ENCODE measurements around the gene NT5DC1. TPM values are rescaled to one million over a fixed set of nuclear protein-coding genes. Genes with fewer than 3 reads are reported as not detected.
"Not testable (repeated sequence)": the region's sequence is repeated elsewhere in the genome, so short reads cannot be mapped to it uniquely, and the experiment has no call there.

The NT5DC1 gene
- total RNA-seq, 1 donor from 2014 or later: 38.8 TPM

DNA sequence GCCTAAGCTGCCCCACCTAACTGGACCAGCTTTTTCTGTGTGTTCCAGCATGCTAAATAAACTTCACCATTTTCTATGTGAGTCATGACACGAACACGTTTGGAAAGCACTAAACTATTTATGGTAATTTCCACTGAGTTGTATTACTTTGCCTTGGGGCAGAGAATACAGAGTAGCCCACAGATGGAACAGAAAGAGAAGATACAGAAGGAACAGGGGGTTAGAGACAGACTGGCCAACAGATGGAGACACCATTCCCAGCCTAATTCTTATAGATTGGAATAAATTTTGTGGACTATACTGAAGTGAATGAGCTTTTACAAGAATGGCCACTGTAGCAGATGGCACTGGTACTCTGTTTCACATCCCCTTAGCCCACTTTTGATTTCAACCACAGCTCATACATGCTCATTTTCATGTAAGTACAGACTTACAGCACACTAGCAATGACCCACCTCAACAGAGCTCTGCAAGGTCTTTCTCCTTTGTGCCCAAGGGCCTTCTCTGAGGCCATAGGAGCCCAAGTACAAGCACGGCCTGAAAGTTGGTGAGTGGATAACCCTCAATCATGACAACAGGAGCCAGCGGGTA is 13.1 kb upstream of the NT5DC1 start:
- no peak for DNase-seq (ENCODE audit: low spot score)
- intact Hi-C loops (cut with DNase I): no loop called here

DNA sequence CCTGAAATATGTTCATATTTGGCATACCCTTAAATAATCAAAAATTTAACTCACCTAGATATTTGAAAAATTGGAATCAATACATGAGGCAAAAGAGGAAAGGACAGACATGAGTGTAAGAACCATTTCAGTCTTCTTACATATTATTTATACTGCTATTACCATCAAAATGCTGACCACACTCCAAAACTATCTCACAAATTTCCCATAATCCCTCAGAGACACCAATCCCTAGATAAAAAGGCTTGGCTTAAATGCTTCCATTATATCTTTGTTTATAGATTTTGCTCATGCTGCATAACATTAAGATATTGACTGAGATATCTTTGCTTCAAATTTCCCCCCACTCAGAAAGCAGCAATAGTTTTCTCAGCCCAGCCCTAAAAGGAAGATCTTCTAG is 11.7 kb upstream of the NT5DC1 start:
- intact Hi-C loops (cut with DNase I): no loop called here
- no peak for DNase-seq (ENCODE audit: low spot score)

DNA sequence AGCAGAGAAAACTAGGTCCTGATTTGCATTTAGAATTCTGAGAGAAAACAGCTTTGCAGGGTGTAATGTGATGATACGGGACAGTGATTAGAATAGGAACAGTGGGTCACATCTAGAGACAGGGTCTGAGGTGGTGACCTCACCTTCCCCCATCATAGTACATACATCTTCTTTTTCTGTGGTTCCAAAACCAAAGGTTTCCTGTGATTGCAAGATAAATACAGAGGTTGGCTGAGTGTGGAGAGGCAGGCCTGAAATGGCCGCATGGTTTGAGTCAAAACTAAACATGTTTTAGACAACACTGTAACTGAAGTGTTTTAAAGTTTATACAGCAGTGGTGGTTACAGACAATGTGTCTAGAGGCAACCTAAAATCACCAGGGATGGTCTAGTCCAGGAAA is 10.4 kb upstream of the NT5DC1 start:
- DNase-seq (ENCODE audit: low spot score): no peak
- intact Hi-C loops (cut with DNase I): no loop called here

DNA sequence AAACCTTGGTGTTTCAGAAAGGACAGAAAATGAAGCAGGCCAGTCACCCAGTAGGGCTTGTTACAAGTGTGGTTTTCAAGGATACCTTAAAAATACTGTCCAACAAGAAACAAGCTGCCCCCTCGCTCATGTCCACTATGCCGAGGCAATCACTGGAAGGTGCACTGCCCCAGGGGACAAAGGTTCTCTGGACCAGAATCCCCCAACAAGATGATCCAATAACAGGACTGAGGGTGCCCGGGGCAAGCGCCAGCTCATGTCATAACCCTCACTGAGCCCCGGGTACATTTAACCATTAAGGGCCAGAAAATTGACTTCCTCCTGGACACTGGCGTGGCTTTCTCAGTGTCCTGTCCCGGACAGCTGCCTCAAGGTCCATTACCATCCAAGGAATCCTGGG is 6.6 kb upstream of the NT5DC1 start:
- DNase-seq (ENCODE audit: low spot score): no peak
- intact Hi-C loops (cut with DNase I): no loop called here

DNA sequence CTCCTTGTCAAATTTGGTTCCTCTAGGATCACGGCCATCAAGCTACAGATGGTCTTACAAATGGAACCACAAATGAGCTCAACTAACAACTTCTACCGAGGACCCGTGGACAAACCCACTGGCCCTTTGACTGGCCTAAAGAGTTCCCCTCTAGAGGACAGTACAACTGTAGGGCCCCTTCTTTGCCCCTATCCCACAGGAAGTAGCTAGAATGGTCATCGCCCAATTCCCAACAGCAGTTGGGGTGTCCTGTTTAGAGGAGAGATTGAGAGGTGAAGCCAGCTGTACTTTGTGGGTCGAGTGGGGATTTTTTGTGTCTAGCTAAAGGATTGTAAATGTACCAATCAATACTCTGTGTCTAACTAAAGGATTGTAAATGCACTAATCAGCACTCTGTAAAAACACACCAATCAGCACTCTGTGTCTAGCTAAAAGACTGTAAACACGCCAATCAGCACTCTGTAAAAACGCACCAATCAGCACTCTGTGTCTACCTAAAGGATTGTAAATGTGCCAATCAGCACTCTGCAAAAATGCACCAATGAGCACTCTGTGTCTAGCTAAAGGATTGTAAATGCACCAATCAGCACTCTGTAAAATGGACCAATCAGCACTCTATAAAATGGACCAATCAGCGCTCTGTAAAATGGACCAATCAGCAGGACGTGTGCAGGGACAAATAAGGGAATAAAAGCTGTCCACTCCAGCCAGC is 4.4 kb upstream of the NT5DC1 start:
- intact Hi-C loops (cut with DNase I); DNase-seq (ENCODE audit: low spot score): not testable (repeated sequence)

DNA sequence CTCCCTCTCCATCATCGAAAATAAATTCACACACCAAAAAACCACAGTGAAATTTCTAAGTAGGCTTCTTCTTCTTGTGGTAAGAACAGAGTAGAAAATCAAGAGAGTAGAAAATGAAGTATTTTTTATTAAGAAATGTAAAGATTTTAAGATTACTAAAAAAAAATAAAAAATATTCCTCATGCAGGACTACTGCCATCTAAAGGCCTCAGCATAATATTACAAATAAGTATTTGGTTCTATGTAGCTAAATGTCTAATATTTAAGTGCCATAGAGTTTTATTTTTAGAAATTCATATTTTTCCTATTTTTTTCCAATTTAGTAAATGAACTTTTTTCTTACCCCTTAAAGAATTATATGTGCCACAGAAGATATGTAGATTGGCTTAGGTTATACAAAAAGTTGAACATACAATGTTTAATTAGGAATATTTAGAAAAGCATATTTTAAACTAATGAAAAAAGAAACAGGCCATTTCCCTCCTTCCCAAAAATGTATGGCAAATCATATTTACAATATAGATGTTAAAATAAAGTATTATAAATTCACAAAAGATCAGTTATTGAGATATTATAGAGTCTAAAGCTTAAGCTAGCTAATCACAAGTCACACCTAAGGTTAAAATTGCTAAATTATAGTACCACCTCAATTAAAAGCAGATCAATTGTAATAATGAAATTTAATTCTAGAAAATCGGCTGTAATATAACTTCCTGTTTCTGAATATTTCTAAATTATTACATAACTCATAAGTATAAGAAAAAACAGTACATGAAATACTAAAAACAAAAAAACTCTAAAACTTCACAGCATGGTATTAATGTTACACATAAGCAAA is 3.5 kb upstream of the NT5DC1 start:
- intact Hi-C loops (cut with DNase I): no loop called here
- DNase-seq (ENCODE audit: low spot score): no peak

DNA sequence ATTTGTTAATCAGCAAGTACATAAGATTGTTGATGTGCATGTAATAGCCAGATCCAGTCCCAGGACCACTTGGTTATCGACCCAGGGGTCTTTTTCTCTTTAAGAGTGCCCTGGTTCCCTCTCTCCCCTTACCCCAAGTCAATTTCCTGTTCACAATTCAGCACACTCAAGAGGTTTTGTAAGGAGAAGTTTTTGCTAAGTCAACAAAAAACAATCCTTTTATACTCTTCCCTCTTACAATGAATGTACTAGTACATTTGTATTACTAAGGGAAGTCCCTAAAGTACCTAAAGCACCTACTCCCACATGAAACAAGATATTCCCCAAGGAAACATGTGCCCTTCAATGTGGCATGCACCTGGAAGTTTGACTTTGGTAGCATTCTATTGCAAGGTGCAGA is 1.6 kb upstream of the NT5DC1 start:
- intact Hi-C loops (cut with DNase I): no loop called here
- DNase-seq (ENCODE audit: low spot score): no peak

DNA sequence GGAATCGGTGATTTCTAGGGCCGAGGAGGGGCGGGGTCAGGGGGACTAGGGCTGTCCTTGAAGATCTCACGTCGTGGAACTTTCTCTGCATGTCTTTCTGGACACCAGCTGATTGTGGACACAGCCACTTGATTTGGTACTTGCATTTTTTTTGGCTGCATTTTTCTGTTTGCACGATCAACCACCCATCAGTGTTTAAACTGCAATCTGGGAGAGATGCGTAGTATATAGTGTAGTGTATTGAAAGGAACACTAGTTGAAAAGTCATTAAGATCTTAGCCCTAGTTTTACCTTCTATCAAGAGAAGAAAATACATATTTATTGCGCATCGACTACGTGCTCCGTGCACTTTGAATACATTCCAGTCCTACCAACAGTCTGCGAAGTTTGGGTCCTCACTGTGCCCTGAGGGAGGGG is 657 bp downstream of the NT5DC1 start:
- no peak for DNase-seq (ENCODE audit: low spot score)
- intact Hi-C loops (cut with DNase I): loop anchor here (2.0 kb wide), 1 partner anchor 91 kb away; no protein-coding TSS in a partner anchor

DNA sequence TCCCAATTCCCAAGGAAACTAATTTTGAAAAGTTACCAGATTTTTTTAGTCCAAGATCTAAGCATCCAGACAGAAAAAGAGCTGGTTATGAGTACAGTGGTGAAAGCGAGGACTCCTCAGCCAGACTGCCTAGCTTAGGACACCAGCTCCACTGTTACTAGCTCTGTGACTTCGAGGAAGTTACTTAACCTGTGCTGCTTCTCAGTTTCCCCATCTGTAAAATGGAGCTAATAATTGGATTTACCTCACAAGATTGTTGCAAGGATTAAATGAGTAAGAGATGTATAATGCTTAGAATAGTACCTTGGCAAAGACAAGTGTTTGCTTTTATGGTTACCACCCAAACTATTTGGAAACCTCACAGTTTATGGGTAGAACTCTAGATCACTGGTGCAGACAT is 1.1 kb downstream of the NT5DC1 start:
- intact Hi-C loops (cut with DNase I): loop anchor here (2.0 kb wide), 1 partner anchor 91 kb away; no protein-coding TSS in a partner anchor
- DNase-seq (ENCODE audit: low spot score): no peak

DNA sequence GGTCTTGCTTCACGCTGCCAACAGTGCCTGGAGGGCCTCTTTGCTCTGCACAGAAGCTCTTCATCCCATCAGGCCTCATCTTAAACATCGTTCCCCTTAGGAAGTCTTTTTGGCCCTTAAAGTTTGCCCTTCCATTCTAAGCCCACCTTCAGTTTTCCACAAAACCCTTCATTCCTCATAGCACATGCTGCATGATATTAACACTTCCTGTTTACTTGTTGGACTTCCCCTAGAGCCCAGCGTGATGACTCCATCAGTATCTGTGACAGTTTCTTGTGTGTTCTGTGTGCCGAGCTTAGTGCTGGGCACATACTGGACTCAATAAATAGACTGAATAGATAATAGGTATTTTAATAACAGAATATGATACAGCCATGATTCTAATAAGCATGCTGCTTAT is 2.2 kb downstream of the NT5DC1 start:
- intact Hi-C loops (cut with DNase I): no loop called here
- no peak for DNase-seq (ENCODE audit: low spot score)

DNA sequence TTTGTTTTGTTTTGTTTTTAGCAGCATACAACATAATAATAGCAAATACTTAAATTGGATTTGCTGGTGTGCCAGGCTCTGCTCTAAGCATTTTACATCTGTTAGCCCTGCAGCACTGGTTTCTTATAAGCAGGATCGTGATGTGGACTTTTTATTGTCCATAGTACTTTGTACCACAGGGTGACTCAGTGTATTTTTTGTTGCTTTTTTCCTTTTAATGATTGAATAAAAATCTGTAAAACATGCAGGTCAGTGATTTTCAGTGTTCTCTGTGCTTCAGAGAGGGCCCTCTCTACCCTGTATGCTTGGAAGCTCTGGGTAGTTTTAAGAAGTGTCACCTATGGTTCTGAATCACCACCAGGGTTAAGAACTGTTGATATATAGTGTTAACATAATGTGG is 4.0 kb downstream of the NT5DC1 start:
- intact Hi-C loops (cut with DNase I): no loop called here

DNA sequence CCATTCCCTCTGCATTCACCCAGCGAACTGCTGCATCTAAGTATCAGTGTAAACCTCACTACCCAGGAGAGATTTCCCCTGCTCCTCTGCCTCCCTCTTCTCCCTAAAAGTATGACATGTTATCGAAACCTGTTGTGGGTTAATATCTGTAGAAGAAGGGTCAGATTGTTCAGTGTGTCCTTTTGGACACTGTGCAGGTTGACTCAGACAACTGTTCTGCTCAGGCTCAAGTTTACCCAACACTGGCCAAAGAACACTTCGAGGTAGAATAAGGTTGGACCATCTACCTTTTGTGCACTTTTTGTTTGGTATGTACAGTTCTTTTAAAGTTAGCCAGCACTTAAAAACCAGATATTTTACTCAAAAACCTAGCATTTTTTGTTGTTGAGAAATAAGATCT is 4.6 kb downstream of the NT5DC1 start:
- intact Hi-C loops (cut with DNase I): no loop called here

More for the DNA sequence above, 4.0 kb downstream of the NT5DC1 start:
- no peak for DNase-seq (ENCODE audit: low spot score)

DNA sequence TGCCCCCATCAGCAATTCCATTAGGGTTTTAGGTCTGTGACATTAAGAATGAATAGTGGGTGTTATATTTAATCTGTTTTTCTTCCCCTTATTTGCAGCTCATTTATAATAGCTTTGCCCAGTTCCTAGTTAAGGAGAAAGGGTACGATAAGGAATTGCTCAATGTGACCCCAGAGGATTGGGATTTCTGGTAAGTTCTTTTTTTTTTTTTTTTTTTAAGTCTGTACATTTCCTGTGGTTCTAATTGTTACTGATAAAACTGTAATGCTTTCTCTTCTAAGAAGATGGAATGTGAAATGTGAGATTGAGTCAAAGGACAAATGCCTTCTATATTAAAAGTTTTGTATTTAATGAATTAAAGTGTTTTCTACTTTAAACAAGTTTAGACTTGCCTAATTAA is 5.5 kb downstream of the NT5DC1 start:
- intact Hi-C loops (cut with DNase I): no loop called here

More for the DNA sequence above, 4.6 kb downstream of the NT5DC1 start:
- no peak for DNase-seq (ENCODE audit: low spot score)

DNA sequence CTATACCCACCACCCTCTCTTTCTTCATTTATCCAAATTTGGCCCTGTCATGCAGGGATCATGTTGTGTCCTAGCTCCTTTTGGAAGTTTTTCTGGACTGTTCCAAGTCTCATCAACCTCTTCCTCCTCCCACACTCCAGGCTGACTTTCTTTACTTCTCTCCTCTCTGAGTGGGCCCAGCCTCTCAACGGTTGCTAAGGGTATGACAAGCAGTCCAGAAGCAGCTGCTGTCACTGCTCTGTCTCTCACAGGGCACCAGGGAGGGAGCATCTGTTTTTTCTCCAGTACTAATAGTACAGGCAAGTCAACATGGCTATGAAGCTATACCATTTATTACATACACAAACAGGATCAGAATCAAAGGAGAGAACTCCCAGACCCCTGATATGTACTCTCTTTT is 8.2 kb downstream of the NT5DC1 start:
- intact Hi-C loops (cut with DNase I): no loop called here
- no peak for DNase-seq (ENCODE audit: low spot score)

More for the DNA sequence above, 5.5 kb downstream of the NT5DC1 start:
- DNase-seq (ENCODE audit: low spot score): no peak

DNA sequence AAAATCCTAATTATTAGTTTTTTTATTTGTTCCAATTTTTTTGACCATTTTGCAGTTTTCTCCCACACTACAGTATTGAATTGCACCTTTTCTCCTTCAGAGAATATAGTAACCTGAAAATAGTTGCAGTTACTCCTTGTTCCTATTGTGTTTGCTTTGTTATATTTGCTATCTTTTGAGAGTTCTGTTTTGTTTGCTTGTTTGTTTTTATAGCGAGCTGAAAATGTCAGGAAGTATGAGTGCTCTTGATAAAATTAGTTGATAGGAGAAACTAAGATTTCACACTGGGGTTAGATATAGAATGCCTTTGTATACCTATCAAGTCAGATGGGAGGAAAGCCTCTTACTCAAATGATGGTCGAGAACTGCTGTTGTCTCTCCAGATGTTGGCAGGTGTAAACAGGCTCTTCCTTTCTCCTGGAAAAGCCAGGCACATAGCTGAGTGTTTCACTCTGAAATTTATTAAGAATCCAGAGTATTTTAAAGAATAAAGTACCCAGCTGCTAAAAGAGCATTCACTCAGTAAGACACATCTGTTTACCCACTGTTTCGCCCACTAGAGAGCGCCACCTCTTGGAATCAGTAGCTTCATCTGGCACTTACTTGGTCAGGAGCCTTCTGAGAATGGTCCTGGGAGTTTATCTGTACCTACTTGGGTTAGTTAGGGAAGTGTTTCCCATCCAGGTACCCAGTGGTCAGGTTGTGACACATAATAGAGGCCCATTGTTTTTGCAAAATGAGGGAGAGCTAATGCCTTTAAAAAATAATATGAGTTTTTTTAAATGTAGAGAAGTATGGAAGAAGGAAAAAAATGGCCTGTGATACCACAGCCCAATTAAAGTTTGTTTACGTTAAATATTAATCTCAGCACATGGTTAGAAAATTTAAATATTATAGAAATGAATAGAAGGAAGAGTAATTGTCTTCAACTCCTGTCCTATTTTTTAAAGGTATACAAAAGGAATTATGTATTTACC is 11.2 kb downstream of the NT5DC1 start:
- DNase-seq (ENCODE audit: low spot score): no peak
- intact Hi-C loops (cut with DNase I): no loop called here

DNA sequence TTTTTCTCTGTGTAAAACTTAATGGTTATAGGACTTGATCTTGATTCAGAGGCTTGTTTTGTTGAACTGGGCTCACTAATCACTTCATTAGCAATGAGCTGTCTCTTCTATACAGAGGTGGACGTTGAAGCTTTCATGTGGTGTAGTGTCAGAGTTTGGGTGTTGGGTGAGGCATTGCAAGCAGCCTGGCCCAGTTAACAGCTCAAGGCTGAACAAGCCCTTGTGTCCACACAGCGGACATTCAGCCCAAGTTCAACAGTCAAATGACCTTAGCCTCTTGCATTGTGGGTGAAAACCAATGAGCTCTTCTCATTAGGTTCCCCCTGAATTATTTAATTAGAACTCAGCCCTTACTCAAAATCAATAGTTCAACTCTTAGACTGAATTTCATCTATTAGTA is 12.7 kb downstream of the NT5DC1 start:
- no peak for DNase-seq (ENCODE audit: low spot score)
- intact Hi-C loops (cut with DNase I): no loop called here

DNA sequence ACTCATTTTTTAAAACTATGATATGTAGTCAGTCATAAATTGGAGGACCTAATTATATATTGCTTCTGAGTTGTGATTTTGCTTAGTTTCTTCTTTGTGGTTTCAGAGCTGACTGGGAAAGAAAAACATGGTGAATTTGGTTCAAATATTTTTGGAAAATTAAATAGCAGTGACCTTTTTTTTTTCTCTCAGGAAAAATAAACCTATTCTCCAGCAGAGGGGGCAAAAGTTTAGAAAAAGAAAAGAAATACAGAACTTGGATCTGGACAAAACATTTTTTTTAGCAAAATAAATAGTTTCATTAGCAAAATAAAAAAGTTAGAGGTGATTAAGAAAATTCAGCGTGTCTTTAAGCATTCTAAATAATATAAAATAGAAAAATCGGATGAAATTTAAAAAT is 15.1 kb downstream of the NT5DC1 start:
- intact Hi-C loops (cut with DNase I): no loop called here
- no peak for DNase-seq (ENCODE audit: low spot score)

DNA sequence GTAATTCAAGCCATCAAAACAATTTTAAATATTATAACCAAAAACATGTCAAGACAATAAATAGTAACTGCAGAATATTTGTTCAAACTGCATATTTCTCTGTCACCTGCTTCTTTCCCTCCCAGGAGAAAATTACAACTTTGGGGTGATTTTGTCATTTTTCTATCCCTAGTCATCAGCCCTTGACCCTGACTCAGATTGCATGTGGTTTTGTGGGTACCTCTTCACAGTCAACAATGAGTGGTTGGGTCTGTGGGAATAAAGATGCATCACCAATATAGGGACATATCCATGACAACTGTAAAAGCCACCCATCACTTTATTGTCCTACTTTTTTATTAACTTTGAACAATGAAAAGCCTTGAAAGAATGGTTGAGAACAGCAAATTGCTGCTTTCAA is 18.0 kb downstream of the NT5DC1 start:
- DNase-seq (ENCODE audit: low spot score): no peak
- intact Hi-C loops (cut with DNase I): no loop called here

DNA sequence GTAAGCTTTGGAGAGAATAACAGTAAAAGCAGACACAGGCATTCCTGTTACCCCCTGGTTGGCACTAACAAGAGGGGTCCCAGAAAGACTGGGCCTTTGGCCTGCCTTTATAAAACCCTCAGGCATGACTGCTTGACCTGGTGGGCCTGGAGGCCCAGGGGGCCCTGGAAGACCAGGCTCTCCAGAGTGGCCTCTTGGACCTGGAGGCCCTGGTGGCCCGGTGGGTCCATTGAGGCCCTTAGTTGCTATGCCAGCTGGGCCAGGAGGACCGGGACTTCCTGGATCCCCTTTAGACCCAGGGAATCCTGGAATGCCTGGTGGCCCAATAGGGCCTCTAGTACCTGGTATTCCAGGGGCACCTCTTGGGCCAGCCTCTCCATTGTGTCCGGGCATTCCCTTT is 19.8 kb downstream of the NT5DC1 start:
- intact Hi-C loops (cut with DNase I): loop anchor here (10.0 kb wide), 1 partner anchor 74 kb away; no protein-coding TSS in a partner anchor
- DNase-seq (ENCODE audit: low spot score): no peak

Data from cardiac septum (tissue), 1 donor.